ENCODE measurements around the gene ALG12. TPM values are rescaled to one million over a fixed set of nuclear protein-coding genes. Genes with fewer than 3 reads are reported as not detected.

Gene ALG12
- total and polyA plus RNA-seq, 2 experiments from 2014 or later = 21.9 to 24.4 TPM

- DNase-seq = no peak
- 85 to 94% methylated on average over 5 of the region's 5 CpGs for WGBS, 2 experiments (ENCODE audit: low coverage in 1 of 2, low lambda C conversion rate in 2 of 2, missing lambda C conversion rate in 2 of 2)
- in situ Hi-C loops (cut with MboI) = no loop called here
- H3K9me3 ChIP-seq (ENCODE audit: low read depth) = no peaks in the 10 kb centered on the region
- TF ChIP-seq EZH2 (IDR thresholded peaks at IDR 0.05; ENCODE audit: insufficient read depth, poor library complexity, severe bottlenecking) (no peak), EZH2phosphoT487 (IDR thresholded peaks at IDR 0.05; ENCODE audit: insufficient read depth, low read depth) (no peak)
- no peak overlapping the region for H3K27ac ChIP-seq
- H3K4me3 ChIP-seq = no peak overlapping the region
- no peaks in the 10 kb centered on the region for H3K9me2 ChIP-seq (ENCODE audit: insufficient read depth)
- peaks cover 5% of the 10 kb centered on the region for H3K79me2 ChIP-seq (ENCODE audit: insufficient read depth)
- H3F3A ChIP-seq (ENCODE audit: insufficient read depth) = no peaks in the 10 kb centered on the region
- H3K36me3 ChIP-seq (ENCODE audit: low read depth) = peaks cover 5% of the 10 kb centered on the region; the same call in 1 of the 2 replicates
- no peak overlapping the region for H3K4me2 ChIP-seq (ENCODE audit: unreplicated experiment)
- H3K9ac ChIP-seq = no peak overlapping the region
- H3K27me3 ChIP-seq (replicated peaks; ENCODE audit: insufficient read depth) = no peaks in the 10 kb centered on the region
- H4K20me1 ChIP-seq (ENCODE audit: insufficient read depth) = no peaks in the 10 kb centered on the region
- H2AFZ ChIP-seq = no peak overlapping the region
- H3K4me1 ChIP-seq (ENCODE audit: insufficient read depth) = no peaks in the 10 kb centered on the region
Observed at GRCh38 chr22:49896201-49896600, 22.0 kb downstream of the ALG12 start.

GRCh38 chr22:49894322-49895054 is 23.8 kb downstream of the ALG12 start:
- 92 to 95% methylated on average over 8 of the region's 8 CpGs for WGBS, 2 experiments (ENCODE audit: low coverage in 1 of 2, low lambda C conversion rate in 2 of 2, missing lambda C conversion rate in 2 of 2)
- Histone ChIP-seq H3K36me3 (ENCODE audit: low read depth) (peaks cover 10% of the 10 kb centered on the region; the same call in 1 of the 2 replicates), H4K20me1 (ENCODE audit: insufficient read depth) (no peaks in the 10 kb centered on the region), H3F3A (ENCODE audit: insufficient read depth) (no peaks in the 10 kb centered on the region), H2AFZ (no peak overlapping the region), H3K4me2 (ENCODE audit: unreplicated experiment) (no peak overlapping the region), H3K27ac (no peak overlapping the region), H3K79me2 (ENCODE audit: insufficient read depth) (peaks cover 22% of the 10 kb centered on the region), H3K9me2 (ENCODE audit: insufficient read depth) (no peaks in the 10 kb centered on the region), H3K9ac (no peak overlapping the region), H3K4me3 (no peak overlapping the region), H3K4me1 (ENCODE audit: insufficient read depth) (no peaks in the 10 kb centered on the region), H3K9me3 (ENCODE audit: low read depth) (no peaks in the 10 kb centered on the region), H3K27me3 (replicated peaks; ENCODE audit: insufficient read depth) (no peaks in the 10 kb centered on the region)
- in situ Hi-C loops (cut with MboI) = no loop called here
- DNase-seq = no peak
- TF ChIP-seq EZH2 (IDR thresholded peaks at IDR 0.05; ENCODE audit: insufficient read depth, poor library complexity, severe bottlenecking) (no peak), EZH2phosphoT487 (IDR thresholded peaks at IDR 0.05; ENCODE audit: insufficient read depth, low read depth) (no peak)

GRCh38 chr22:49893025-49893424 is 25.2 kb downstream of the ALG12 start:
- in situ Hi-C loops (cut with MboI) = no loop called here
- Histone ChIP-seq H3K27ac (no peak overlapping the region), H3K9ac (no peak overlapping the region), H2AFZ (no peak overlapping the region), H3K4me1 (ENCODE audit: insufficient read depth) (no peaks in the 10 kb centered on the region), H3K4me3 (no peak overlapping the region), H4K20me1 (ENCODE audit: insufficient read depth) (no peaks in the 10 kb centered on the region), H3K36me3 (ENCODE audit: low read depth) (peaks cover 10% of the 10 kb centered on the region; the same call in 1 of the 2 replicates), H3F3A (ENCODE audit: insufficient read depth) (no peaks in the 10 kb centered on the region), H3K9me3 (ENCODE audit: low read depth) (no peaks in the 10 kb centered on the region), H3K27me3 (replicated peaks; ENCODE audit: insufficient read depth) (no peaks in the 10 kb centered on the region), H3K79me2 (ENCODE audit: insufficient read depth) (peaks cover 36% of the 10 kb centered on the region), H3K4me2 (ENCODE audit: unreplicated experiment) (no peak overlapping the region), H3K9me2 (ENCODE audit: insufficient read depth) (no peaks in the 10 kb centered on the region)
- 89 to 91% methylated on average over 4 of the region's 4 CpGs for WGBS, 2 experiments (ENCODE audit: low coverage in 1 of 2, low lambda C conversion rate in 2 of 2, missing lambda C conversion rate in 2 of 2)
- no peak for TF ChIP-seq EZH2 (IDR thresholded peaks at IDR 0.05; ENCODE audit: insufficient read depth, poor library complexity, severe bottlenecking)
- TF ChIP-seq EZH2phosphoT487 (IDR thresholded peaks at IDR 0.05; ENCODE audit: insufficient read depth, low read depth) = no peak
- DNase-seq = no peak

GRCh38 chr22:49892226-49892899 is 25.9 kb downstream of the ALG12 start:
- Histone ChIP-seq H3K4me3 (no peak overlapping the region), H4K20me1 (ENCODE audit: insufficient read depth) (no peaks in the 10 kb centered on the region), H3K9me2 (ENCODE audit: insufficient read depth) (no peaks in the 10 kb centered on the region), H3K27me3 (replicated peaks; ENCODE audit: insufficient read depth) (no peaks in the 10 kb centered on the region), H3F3A (ENCODE audit: insufficient read depth) (no peaks in the 10 kb centered on the region), H3K36me3 (ENCODE audit: low read depth) (peaks cover 12% of the 10 kb centered on the region; the same call in 1 of the 2 replicates), H2AFZ (no peak overlapping the region), H3K9me3 (ENCODE audit: low read depth) (no peaks in the 10 kb centered on the region), H3K4me1 (ENCODE audit: insufficient read depth) (no peaks in the 10 kb centered on the region), H3K9ac (no peak overlapping the region), H3K79me2 (ENCODE audit: insufficient read depth) (peaks cover 43% of the 10 kb centered on the region), H3K4me2 (ENCODE audit: unreplicated experiment) (no peak overlapping the region), H3K27ac (no peak overlapping the region)
- in situ Hi-C loops (cut with MboI) = no loop called here
- TF ChIP-seq EZH2phosphoT487 (IDR thresholded peaks at IDR 0.05; ENCODE audit: insufficient read depth, low read depth) = no peak
- TF ChIP-seq EZH2 (IDR thresholded peaks at IDR 0.05; ENCODE audit: insufficient read depth, poor library complexity, severe bottlenecking) = no peak
- WGBS, 2 experiments (ENCODE audit: low coverage in 1 of 2, low lambda C conversion rate in 2 of 2, missing lambda C conversion rate in 2 of 2) = 99 to 100% methylated on average over 4 of the region's 4 CpGs
- DNase-seq = no peak

Data from GM23248 (cell line).